Neural cell (in vitro differentiated cells): ENCODE data around the gene HEATR1. TPM values are rescaled to one million over a fixed set of nuclear protein-coding genes. Genes with fewer than 3 reads are reported as not detected.

Experiments
- H2AFZ ChIP-seq: fragments of 200-600, 300-800 bp; sonication (generic), shearing (Covaris generic); 2 replicates; pipeline ENCODE4 v1.6.0; 2014; ENCODE audit warnings: low read depth, mild to moderate bottlenecking, antibody characterized with exemption, low read length, moderate library complexity
- H3F3A ChIP-seq: fragments of 200-600 bp; shearing (Covaris generic); 2 replicates; pipeline ENCODE4 v1.6.1; 2016; ENCODE audit warnings: mild to moderate bottlenecking, moderate library complexity, mixed read lengths, antibody characterized with exemption, low read length; ENCODE audit not compliant: insufficient read depth, poor library complexity, severe bottlenecking
- H3K27ac ChIP-seq: fragments of 200-600, 300-800 bp; sonication (generic), shearing (Covaris generic); 2 replicates; pipeline ENCODE4 v1.5.1; 2014; ENCODE audit warnings: mild to moderate bottlenecking, low read length, moderate library complexity
- H3K27me3 ChIP-seq: fragments of 300-800, 200-600 bp; sonication (generic), shearing (Covaris generic); 2 replicates; pipeline ENCODE4 v1.6.0; 2014; ENCODE audit warnings: mild to moderate bottlenecking, low read depth, low read length, moderate library complexity; ENCODE audit not compliant: insufficient read depth
- H3K36me3 ChIP-seq: fragments of 300-800, 200-600 bp; sonication (generic), shearing (Covaris generic); 2 replicates; pipeline ENCODE4 v1.5.1; 2014; ENCODE audit warnings: mild to moderate bottlenecking, antibody characterized with exemption, low read length, moderate library complexity; ENCODE audit not compliant: insufficient read depth
- H3K4me2 ChIP-seq: fragments of 300-800, 200-600 bp; sonication (generic), shearing (Covaris generic); 2 replicates; pipeline ENCODE4 v1.6.0; 2014; ENCODE audit warnings: mild to moderate bottlenecking, low read length
- H3K4me3 ChIP-seq: fragments of 300-800, 200-600 bp; sonication (generic), shearing (Covaris generic); 2 replicates; pipeline ENCODE4 v1.5.1; 2014; ENCODE audit warnings: mild to moderate bottlenecking, low read length, moderate library complexity
- H3K79me2 ChIP-seq: fragments of 200-600 bp; shearing (Covaris generic); replicated peaks from 2 replicates; pipeline ENCODE4 v1.6.0; 2014; ENCODE audit warnings: mild to moderate bottlenecking, low read length, moderate library complexity; ENCODE audit not compliant: insufficient read depth
- H3K9ac ChIP-seq: fragments of 300-800, 200-600 bp; sonication (generic), shearing (Covaris generic); 2 replicates; pipeline ENCODE4 v1.6.1; 2016; ENCODE audit warnings: mild to moderate bottlenecking, low read length, mixed read lengths
- H3K9me2 ChIP-seq: fragments of 200-600 bp; shearing (Covaris generic); 2 replicates; pipeline ENCODE4 v1.6.1; 2016; ENCODE audit warnings: mild to moderate bottlenecking, low read length, mixed read lengths; ENCODE audit not compliant: insufficient read depth
- H3K9me3 ChIP-seq: fragments of 200-600, 300-800 bp; sonication (generic), shearing (Covaris generic); 2 replicates; pipeline ENCODE4 v1.6.1; 2016; ENCODE audit warnings: mild to moderate bottlenecking, mixed run types, low read length, moderate library complexity, mixed read lengths
- H4K20me1 ChIP-seq: fragments of 200-600 bp; shearing (Covaris generic); 2 replicates; pipeline ENCODE4 v1.6.1; 2016; ENCODE audit warnings: mild to moderate bottlenecking, mixed run types; ENCODE audit not compliant: insufficient read depth
- EP300 ChIP-seq: fragments of 450-650 bp; conservative IDR thresholded peaks from 2 replicates; pipeline ENCODE4 v1.6.1; 2014; ENCODE audit warnings: antibody characterized with exemption, mild to moderate bottlenecking, moderate library complexity; ENCODE audit not compliant: poor library complexity, severe bottlenecking
- EZH2 ChIP-seq: fragments of 200-600, 300-800 bp; shearing (Covaris generic), sonication (generic); IDR thresholded peaks from 2 replicates; pipeline ENCODE4 v1.6.1; 2014; ENCODE audit warnings: antibody characterized with exemption, low read length, borderline replicate concordance, mild to moderate bottlenecking; ENCODE audit not compliant: insufficient read depth, poor library complexity, severe bottlenecking
- MXI1 ChIP-seq: fragments of 450-650 bp; conservative IDR thresholded peaks from 2 replicates; pipeline ENCODE4 v1.6.1; 2014; ENCODE audit warnings: antibody characterized with exemption, mild to moderate bottlenecking; ENCODE audit not compliant: poor library complexity, severe bottlenecking
- POLR2AphosphoS5 ChIP-seq: IDR thresholded peaks from 2 replicates; pipeline ENCODE4 v1.6.1; 2012
- RAD21 ChIP-seq: fragments of 450-650 bp; conservative IDR thresholded peaks from 2 replicates; pipeline ENCODE4 v1.6.1; 2014; ENCODE audit warnings: antibody characterized with exemption, mild to moderate bottlenecking, moderate library complexity
- SMC3 ChIP-seq: fragments of 450-650 bp; conservative IDR thresholded peaks from 2 replicates; pipeline ENCODE4 v1.6.1; 2014; ENCODE audit warnings: antibody characterized with exemption, mild to moderate bottlenecking, moderate library complexity; ENCODE audit not compliant: poor library complexity
- TAF1 ChIP-seq: IDR thresholded peaks from 2 replicates; pipeline ENCODE4 v1.6.1; 2012; ENCODE audit warnings: low read depth
- polyA plus RNA-seq: library from polyadenylated mRNA; depleted of rRNA; stranded (reverse); fragments of >200 nt; gene quantifications from 2 replicates; pipeline ENCODE4 v1.2.3, GENCODE V29; 2014
- TF ChIP-seq, protein P1 (sequence below): IDR thresholded peaks from 2 replicates; pipeline ENCODE4 v1.6.1; 2012; ENCODE audit warnings: borderline replicate concordance
- TF ChIP-seq, protein P2 (sequence below): fragments of 450-650 bp; IDR thresholded peaks from 2 replicates; pipeline ENCODE4 v1.5.1; 2014; ENCODE audit warnings: antibody characterized with exemption, mild to moderate bottlenecking, moderate library complexity; ENCODE audit not compliant: poor library complexity, severe bottlenecking

Gene HEATR1
- polyA plus RNA-seq, 1 donor from 2014 or later = 5.9 TPM

DNA sequence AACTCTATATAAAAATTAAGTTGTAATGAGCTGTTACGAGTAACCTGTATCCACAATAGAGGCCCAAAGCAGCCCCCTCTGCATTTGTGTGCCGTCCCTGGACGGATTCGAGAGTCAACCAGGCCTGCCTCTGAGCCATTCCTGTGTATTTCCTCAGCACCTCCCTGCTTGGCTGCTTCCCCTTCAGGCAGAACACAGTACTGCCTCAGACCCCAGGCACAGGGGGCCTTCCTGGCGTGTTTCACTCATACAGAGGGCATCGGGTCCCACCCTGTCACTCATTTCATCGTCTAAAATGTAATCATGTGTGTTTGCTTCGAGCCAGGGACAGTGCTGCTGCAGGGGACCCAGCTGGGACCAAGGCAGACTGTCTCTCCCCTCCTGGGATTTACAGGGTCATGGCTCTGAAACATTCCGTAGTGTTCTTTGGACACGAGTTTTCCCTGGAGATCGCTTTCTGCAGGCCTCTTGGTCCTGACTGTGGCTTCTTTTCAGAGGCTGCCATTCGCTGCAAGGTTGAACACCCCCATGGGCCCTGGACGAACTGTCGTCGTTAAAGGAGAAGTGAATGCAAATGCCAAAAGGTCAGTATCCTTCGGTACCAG is 61.1 kb downstream of the HEATR1 start:
- TF ChIP-seq SMC3 = no peak
- no peak for TF ChIP-seq MXI1
- TF ChIP-seq POLR2AphosphoS5 = no peak
- TF ChIP-seq, protein P1, sequence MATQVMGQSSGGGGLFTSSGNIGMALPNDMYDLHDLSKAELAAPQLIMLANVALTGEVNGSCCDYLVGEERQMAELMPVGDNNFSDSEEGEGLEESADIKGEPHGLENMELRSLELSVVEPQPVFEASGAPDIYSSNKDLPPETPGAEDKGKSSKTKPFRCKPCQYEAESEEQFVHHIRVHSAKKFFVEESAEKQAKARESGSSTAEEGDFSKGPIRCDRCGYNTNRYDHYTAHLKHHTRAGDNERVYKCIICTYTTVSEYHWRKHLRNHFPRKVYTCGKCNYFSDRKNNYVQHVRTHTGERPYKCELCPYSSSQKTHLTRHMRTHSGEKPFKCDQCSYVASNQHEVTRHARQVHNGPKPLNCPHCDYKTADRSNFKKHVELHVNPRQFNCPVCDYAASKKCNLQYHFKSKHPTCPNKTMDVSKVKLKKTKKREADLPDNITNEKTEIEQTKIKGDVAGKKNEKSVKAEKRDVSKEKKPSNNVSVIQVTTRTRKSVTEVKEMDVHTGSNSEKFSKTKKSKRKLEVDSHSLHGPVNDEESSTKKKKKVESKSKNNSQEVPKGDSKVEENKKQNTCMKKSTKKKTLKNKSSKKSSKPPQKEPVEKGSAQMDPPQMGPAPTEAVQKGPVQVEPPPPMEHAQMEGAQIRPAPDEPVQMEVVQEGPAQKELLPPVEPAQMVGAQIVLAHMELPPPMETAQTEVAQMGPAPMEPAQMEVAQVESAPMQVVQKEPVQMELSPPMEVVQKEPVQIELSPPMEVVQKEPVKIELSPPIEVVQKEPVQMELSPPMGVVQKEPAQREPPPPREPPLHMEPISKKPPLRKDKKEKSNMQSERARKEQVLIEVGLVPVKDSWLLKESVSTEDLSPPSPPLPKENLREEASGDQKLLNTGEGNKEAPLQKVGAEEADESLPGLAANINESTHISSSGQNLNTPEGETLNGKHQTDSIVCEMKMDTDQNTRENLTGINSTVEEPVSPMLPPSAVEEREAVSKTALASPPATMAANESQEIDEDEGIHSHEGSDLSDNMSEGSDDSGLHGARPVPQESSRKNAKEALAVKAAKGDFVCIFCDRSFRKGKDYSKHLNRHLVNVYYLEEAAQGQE = no peak
- no peak for TF ChIP-seq EP300
- TF ChIP-seq RAD21 = no peak
- TF ChIP-seq, protein P2, sequence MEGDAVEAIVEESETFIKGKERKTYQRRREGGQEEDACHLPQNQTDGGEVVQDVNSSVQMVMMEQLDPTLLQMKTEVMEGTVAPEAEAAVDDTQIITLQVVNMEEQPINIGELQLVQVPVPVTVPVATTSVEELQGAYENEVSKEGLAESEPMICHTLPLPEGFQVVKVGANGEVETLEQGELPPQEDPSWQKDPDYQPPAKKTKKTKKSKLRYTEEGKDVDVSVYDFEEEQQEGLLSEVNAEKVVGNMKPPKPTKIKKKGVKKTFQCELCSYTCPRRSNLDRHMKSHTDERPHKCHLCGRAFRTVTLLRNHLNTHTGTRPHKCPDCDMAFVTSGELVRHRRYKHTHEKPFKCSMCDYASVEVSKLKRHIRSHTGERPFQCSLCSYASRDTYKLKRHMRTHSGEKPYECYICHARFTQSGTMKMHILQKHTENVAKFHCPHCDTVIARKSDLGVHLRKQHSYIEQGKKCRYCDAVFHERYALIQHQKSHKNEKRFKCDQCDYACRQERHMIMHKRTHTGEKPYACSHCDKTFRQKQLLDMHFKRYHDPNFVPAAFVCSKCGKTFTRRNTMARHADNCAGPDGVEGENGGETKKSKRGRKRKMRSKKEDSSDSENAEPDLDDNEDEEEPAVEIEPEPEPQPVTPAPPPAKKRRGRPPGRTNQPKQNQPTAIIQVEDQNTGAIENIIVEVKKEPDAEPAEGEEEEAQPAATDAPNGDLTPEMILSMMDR = no peak
- no peak for TF ChIP-seq EZH2
- no peak for TF ChIP-seq TAF1
- Histone ChIP-seq H3K4me2 (no peak overlapping the region), H3K27ac (no peak overlapping the region)

DNA sequence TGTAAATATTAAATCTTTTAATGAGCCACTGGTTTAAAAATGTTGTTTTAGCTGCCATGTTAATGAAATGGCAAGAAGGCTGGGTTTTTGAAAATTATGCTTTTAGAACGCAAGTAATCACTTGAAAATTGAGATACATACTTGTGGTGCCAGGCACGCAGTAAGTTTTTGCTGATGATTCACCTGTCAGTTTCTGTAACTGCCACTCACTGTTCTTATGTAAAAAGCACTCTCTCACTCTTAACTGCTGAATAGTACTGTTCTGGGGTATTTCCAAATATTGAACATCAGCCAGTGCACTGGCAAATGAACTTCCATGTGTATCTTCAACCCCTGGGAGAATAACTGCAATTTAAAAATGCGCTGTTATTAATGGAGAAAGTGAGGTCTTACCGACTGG is 62.6 kb downstream of the HEATR1 start:
- no peak overlapping the region for H3K27ac ChIP-seq
- no peaks in the 10 kb centered on the region for H3F3A ChIP-seq
- no peak overlapping the region for H2AFZ ChIP-seq
- H4K20me1 ChIP-seq = no peaks in the 10 kb centered on the region
- no peaks in the 10 kb centered on the region for H3K79me2 ChIP-seq
- H3K27me3 ChIP-seq = no peaks in the 10 kb centered on the region
- H3K36me3 ChIP-seq = no peaks in the 10 kb centered on the region
- TF ChIP-seq TAF1 (no peak), SMC3 (no peak), MXI1 (no peak), POLR2AphosphoS5 (no peak), RAD21 (no peak), EZH2 (no peak), EP300 (no peak)
- TF ChIP-seq, protein P1 = no peak
- TF ChIP-seq, protein P2 = no peak
- H3K9me3 ChIP-seq = no peaks in the 10 kb centered on the region
- H3K4me2 ChIP-seq = no peak overlapping the region
- no peaks in the 10 kb centered on the region for H3K9me2 ChIP-seq
- H3K9ac ChIP-seq = no peak overlapping the region
- H3K4me3 ChIP-seq = no peak overlapping the region

More for the DNA sequence above, 61.1 kb downstream of the HEATR1 start:
- no peaks in the 10 kb centered on the region for H3K27me3 ChIP-seq
- no peak overlapping the region for H3K9ac ChIP-seq
- H3K36me3 ChIP-seq = no peaks in the 10 kb centered on the region
- H3K9me2 ChIP-seq = no peaks in the 10 kb centered on the region
- no peak overlapping the region for H3K4me3 ChIP-seq
- H4K20me1 ChIP-seq = no peaks in the 10 kb centered on the region
- H3K9me3 ChIP-seq = no peaks in the 10 kb centered on the region
- H2AFZ ChIP-seq = no peak overlapping the region
- H3K79me2 ChIP-seq = no peaks in the 10 kb centered on the region
- H3F3A ChIP-seq = no peaks in the 10 kb centered on the region
